GM19324 (cell line): ENCODE results near the gene ABHD13.
"Not testable (repeated sequence)": the region's sequence is repeated elsewhere in the genome, so short reads cannot be mapped to it uniquely, and the experiment has no call there.

ENCODE experiments used
- ATAC-seq: cut with Tn5 transposase; IDR thresholded peaks from one replicate; pipeline ENCODE4 v1.9.1; 2021; ENCODE audit warnings: mild to moderate bottlenecking, moderate library complexity; ENCODE audit not compliant: unreplicated experiment, low FRiP score

Gene ABHD13

GRCh38 chr13:108223687-108224503, 5.7 kb downstream of the ABHD13 start:
- ATAC-seq = no peak

- peak; percentile 17 for ATAC-seq
Measured at GRCh38 chr13:108225440-108225839, 7.2 kb downstream of the ABHD13 start.

GRCh38 chr13:108226184-108226583, 8.0 kb downstream of the ABHD13 start:
- ATAC-seq = peak; percentile 33

GRCh38 chr13:108227651-108228272, 9.6 kb downstream of the ABHD13 start:
- no peak for ATAC-seq

- no peak for ATAC-seq
Measured at GRCh38 chr13:108230377-108230776, 12.2 kb downstream of the ABHD13 start.

- ATAC-seq = no peak
Measured at GRCh38 chr13:108249150-108249549, 31.0 kb downstream of the ABHD13 start.

GRCh38 chr13:108257248-108257647, 39.1 kb downstream of the ABHD13 start:
- ATAC-seq = no peak

DNA sequence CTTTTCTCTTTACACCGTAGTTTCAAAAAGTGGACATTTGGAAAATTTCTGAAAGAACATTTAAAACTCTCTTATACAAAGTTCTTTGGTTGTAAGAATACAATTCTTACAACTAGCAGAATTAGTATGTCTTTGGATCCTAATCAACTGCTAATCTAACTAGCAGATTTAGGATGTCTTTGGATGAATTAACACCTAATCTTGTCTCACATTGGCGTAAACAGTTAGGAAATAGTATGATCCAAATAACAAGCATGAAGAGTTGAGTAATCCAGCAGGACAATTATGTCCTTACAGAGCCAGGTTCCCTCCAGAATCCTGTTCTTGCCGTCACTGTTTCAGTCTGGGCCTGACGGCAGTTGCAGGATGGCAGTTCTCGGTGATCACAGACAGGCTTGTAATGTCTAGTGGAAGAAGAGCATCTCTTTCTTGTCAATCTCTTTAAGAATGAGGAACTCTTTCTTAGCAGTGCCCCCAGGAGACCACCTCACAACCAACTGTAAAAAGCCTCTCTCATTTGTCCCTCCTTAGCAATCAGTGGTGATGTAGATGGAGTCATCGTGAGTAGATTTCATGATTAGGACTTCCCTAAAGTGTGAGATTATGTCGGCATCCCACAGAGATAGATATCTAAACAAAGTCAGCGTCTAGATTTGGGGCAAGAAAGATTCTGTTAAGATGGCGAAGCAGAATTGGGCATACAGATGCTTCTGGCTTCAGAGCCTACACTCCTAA, 45.6 kb downstream of the ABHD13 start:
- ATAC-seq = no peak

DNA sequence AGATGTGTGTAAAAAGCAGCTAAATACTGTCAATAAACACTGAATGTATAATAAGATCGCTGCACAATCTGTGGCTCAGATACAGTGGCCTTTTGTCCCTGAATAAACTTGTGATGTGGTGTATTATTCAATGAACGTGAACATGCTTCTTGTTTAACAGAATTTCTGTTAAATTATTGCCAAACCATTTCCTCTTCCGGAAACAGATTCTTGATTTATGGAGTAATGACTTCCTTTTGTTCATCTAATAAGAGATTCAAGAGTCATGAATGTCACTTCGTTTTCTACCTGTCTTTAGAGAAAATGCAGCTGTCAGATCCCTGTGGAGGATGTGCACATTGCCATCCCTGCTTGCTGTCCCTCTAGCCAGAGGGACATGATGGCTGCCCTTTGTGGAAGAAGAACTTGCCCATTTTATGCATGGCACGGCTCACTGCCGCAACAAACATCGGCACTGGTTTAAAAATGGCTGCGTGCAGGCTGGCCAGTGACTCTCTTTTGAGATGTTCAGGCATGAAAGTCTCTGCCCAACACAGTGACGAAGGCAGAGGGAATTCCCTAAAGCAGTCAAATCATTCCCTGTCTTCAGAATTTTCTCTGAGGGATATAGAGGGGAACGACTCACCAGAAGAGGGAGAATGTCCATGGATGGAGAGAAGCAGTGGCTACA, 48.3 kb downstream of the ABHD13 start:
- no peak for ATAC-seq

DNA sequence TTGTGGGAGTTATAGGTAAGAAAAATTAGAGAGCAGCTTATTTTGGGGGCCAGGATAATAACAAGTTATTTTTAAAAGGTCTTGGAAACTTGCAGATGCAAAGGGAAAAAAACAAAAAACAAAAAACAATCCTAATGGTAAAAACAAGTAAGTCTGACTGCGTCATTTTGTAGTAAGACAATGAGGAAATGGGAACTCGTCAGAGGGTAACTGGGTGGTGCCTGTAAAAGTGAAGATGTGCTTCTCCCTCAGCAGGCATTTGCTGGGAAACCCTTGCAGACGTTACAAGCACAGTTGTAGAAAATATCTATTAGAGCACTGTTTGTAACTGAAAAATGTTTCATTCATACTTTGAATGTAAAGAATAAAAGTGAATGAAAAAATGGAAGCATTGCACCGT, 49.2 kb downstream of the ABHD13 start:
- no peak for ATAC-seq

- not testable (repeated sequence) for ATAC-seq
Measured at GRCh38 chr13:108267855-108268254, 49.7 kb downstream of the ABHD13 start.

DNA sequence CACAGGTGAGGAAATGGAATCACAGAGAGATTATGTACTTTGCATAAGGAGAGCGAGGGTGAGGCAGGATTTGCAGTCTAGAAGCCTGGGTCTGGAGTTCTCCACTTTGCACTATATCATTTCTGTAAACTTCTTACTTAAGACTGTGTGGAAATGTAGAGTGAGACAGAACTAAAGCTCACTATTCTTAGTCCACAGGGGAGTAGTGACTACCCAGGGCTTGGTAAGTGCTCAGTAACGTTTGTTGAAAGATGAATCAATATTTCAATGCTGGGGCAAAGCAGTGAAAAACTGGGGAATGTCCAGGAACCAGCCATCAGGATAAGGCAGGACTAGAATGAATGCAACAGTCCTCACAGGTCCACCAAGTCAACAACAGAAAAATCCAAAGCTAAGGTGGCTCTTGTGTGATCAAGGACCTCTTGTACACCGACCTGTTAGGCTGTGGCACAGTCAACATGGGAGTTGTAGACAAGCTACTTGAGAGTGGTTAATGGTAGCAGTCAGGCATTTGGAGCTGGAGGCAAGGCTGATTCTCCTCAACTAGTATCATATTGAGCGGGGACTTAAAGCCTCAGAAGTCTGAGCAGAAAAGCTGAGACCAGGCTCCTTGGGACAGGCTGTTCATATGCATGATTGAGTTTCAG, 50.4 kb downstream of the ABHD13 start:
- ATAC-seq = no peak

DNA sequence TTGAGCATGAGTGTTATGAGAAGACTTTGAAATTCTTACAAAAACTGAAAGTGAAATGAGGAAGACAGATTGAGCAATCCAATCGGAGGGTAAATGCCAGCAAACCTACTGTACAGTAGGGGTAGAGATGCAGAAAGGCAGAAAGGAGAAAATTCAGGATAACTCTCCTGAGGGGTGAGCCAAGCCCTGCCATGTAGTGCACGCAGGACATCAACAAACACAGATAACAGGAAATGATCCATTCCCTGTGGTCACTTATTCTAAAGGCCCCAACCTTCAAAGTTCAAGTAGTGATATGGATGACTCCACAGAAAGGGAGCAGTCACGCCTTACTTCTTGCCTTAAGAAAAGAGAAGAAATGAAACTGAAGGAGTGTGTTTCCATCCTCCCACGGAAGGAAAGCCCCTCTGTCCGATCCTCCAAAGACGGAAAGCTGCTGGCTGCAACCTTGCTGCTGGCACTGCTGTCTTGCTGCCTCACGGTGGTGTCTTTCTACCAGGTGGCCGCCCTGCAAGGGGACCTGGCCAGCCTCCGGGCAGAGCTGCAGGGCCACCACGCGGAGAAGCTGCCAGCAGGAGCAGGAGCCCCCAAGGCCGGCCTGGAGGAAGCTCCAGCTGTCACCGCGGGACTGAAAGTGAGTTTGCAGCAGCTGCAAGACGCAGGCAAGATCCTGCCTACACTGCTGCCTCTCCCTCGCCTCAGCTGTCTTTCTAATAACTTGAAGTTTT, 51.6 kb downstream of the ABHD13 start, which contains the start of gene TNFSF13B:
Gene TNFSF13B, plus strand, starts transcription at position 118 of the 728 bp plus-strand sequence. Its CDS starts 178 bp downstream, at position 296.
- peak; percentile 88 for ATAC-seq

DNA sequence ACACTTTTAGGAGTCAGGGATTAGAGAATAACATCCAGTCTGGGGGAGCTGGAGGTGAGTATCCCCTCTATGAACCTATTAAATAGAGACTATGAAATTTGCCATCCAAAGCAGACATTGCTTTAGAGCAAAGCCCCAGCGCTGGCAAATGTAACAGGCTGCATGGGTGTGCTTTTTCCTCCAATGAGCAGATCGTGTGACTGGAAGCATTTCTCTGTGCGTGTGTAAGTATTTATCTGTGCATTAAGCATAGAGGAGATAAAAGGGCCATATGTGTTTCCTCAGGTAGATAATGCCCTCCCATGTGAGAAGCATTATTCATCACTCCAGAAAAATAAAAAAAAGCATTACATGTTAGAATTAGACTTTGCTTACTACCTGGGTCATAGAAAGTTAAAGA, 52.2 kb downstream of the ABHD13 start:
- ATAC-seq = peak; percentile 27

DNA sequence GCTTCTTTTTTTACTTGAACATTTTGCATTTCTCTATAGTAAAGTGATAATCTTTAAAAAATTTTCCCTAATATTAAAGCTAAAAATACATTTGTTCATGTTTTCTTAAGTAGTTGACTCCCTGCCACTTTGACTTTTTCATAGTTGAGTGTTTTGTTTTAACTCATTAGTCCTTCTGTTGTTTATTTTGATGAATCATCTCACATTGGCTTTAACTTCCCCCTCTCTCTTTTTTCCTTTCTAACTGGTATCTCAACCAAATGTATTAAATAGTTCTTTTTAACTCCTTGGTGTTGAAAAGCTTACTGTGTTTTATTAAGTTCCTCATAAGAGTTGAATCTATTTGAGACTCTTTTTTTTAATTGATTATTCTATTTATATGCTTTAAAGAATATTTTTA, 54.1 kb downstream of the ABHD13 start:
- ATAC-seq = no peak

DNA sequence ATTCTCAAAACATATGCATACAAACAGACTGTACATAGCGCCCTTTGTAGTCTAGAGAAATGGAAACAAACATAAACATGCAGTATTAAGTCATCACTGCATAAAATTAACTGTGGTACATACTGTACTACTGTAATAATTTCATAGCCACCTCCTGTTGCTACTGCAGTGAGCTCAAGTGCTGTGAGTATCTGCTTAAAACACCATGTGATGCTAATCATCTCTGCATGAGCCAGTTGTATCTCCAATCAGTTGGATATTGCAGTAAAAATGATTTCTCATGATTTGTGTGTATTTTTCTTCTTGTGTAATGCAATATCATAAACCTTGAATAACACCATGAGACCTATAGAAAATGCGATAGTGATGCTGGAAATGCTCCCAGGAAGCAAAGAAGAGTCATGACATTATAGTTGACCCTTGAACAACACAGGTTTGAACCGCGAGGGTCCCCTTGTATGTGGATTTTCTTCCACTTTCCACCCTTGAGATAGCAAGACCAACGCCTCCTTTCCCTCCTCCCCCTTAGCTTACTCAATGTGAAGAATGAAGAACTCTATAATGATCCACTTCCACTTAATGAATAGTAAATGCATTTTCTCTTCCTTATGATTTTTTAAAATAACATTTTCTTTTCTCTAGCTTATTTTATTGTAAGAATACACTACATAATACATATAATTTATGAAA, 55.4 kb downstream of the ABHD13 start:
- ATAC-seq = no peak

DNA sequence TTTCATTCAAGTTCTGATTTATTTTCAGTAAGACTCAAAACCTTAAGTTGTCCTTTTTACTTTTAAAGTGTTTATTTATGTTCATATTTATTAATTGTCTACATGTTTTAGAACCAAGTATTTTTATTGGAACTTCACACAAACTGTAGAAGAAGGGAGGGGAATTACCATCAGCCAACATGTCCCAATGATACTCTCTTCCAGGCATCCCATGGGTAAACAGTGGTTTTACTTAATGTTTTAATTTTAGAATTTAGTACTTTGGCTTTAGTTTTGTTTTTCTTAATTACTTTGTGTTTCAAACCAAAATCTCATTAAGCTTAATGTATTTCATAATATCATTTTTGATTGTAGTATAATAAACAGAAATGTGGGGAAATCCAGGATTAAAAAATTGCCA, 56.5 kb downstream of the ABHD13 start:
- no peak for ATAC-seq

- ATAC-seq = no peak
Measured at GRCh38 chr13:108276060-108276459, 57.9 kb downstream of the ABHD13 start.

- no peak for ATAC-seq
Measured at GRCh38 chr13:108278466-108278865, 60.3 kb downstream of the ABHD13 start.
